Vagina (tissue), 2 donors: ENCODE measurements around the gene SEMA4G. TPM values are rescaled to one million over a fixed set of nuclear protein-coding genes. Genes with fewer than 3 reads are reported as not detected.

Experiments used
- DNase-seq, 2 donors: peaks; one replicate each; pipeline ENCODE4 v3.0.0-alpha.2; 2017; ENCODE audit errors: extremely low spot score in 2 of 2
- H3K27ac ChIP-seq: fragments of 200-600 bp; sonication (generic); one replicate; pipeline ENCODE4 v1.5.1; 2019
- H3K27me3 ChIP-seq: fragments of 200-600 bp; sonication (generic); one replicate; pipeline ENCODE4 v1.5.1; 2019
- H3K36me3 ChIP-seq, 2 donors: fragments of 200-600 bp; sonication (generic); one replicate each; pipeline ENCODE4 v1.5.1; 2017 to 2019
- H3K4me1 ChIP-seq: fragments of 200-600 bp; sonication (generic); one replicate; pipeline ENCODE4 v1.5.1; 2019
- H3K4me3 ChIP-seq, 2 donors: fragments of 200-600 bp; sonication (generic); 1 replicate in 1 of 2; 2 replicates in 1 of 2; pipeline ENCODE4 v1.5.1; 2016 to 2019
- H3K9me3 ChIP-seq: fragments of 200-600 bp; sonication (generic); one replicate; pipeline ENCODE4 v1.5.1; 2019
- POLR2A ChIP-seq, 2 donors: fragments of 450-650 bp; IDR thresholded peaks; one replicate each; pipeline ENCODE4 v1.6.1; 2017; ENCODE audit warnings: antibody characterized with exemption in 2 of 2, mild to moderate bottlenecking in 2 of 2, moderate library complexity in 2 of 2
- POLR2AphosphoS5 ChIP-seq, 2 donors: sonication (generic); formaldehyde crosslinking; IDR thresholded peaks; one replicate each; pipeline ENCODE4 v1.9.0; 2017; ENCODE audit warnings: antibody characterized with exemption in 2 of 2, mild to moderate bottlenecking in 2 of 2, low read depth in 1 of 2; ENCODE audit not compliant: insufficient read depth in 1 of 2
- intact Hi-C: fragments of 100-400 bp; cut with DNase I; formaldehyde crosslinking; loops from one replicate; pipeline ENCODE4 v1.15.1; 2023
- microRNA counts, 2 donors: library from miRNA; unstranded; fragments of <30 nt; microRNA quantifications; one replicate each; lab custom pipeline; 2016 to 2017
- microRNA-seq: library from miRNA; unstranded; fragments of <30 nt; microRNA quantifications from one replicate; pipeline ENCODE4, GENCODE V29; 2017; ENCODE audit warnings: borderline number of aligned reads, borderline replicate concordance
- small RNA-seq: library from RNA; depleted of rRNA; stranded (forward); fragments of <200 nt; gene quantifications from one replicate; pipeline ENCODE3, GENCODE V24; 2016
- total RNA-seq: library from RNA; depleted of rRNA; stranded (reverse); fragments of >200 nt; gene quantifications from one replicate; pipeline ENCODE4 v1.2.3, GENCODE V29; 2016
- TF ChIP-seq, protein P1 (sequence below), 3 experiments: fragments of 450-650 bp in 2 of 3; fragments of 200-600 bp in 1 of 3; sonication (generic) in 1 of 3; IDR thresholded peaks; one replicate each; pipeline ENCODE4 v1.5.1; 2017 to 2019; ENCODE audit warnings: antibody characterized with exemption in 3 of 3, mild to moderate bottlenecking in 2 of 3, moderate library complexity in 2 of 3

The SEMA4G gene
- total RNA-seq, 1 donor from 2014 or later: 6.4 TPM

DNA sequence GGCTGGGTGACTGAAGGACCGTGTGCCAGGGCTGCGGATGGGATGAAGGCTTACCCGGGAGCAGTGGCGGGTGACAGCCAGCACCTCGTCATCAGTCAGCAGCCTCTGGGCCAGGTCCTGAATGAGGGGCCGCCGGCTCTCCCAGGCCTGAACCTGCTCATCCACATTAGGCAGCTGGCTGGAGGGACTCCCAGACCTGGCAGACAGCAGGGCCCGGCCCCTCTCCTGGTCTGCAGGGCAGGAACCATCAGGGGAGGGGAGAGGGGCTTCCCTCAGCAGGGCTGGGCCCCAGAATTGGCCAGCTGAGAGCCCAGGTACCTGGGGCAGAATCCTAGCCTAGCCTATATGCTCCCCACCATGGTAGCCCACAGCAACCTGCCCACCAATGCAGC, 46.3 kb downstream of the SEMA4G start:
- no peaks in the 10 kb centered on the region for H3K27me3 ChIP-seq
- H3K4me3 ChIP-seq: no peak overlapping the region
- TF ChIP-seq POLR2A (IDR thresholded peaks at IDR 0.05) (no peak), POLR2AphosphoS5 (IDR thresholded peaks at IDR 0.05; ENCODE audit: insufficient read depth in 1 of 2, low read depth in 1 of 2) (no peak)
- TF ChIP-seq, protein P1, sequence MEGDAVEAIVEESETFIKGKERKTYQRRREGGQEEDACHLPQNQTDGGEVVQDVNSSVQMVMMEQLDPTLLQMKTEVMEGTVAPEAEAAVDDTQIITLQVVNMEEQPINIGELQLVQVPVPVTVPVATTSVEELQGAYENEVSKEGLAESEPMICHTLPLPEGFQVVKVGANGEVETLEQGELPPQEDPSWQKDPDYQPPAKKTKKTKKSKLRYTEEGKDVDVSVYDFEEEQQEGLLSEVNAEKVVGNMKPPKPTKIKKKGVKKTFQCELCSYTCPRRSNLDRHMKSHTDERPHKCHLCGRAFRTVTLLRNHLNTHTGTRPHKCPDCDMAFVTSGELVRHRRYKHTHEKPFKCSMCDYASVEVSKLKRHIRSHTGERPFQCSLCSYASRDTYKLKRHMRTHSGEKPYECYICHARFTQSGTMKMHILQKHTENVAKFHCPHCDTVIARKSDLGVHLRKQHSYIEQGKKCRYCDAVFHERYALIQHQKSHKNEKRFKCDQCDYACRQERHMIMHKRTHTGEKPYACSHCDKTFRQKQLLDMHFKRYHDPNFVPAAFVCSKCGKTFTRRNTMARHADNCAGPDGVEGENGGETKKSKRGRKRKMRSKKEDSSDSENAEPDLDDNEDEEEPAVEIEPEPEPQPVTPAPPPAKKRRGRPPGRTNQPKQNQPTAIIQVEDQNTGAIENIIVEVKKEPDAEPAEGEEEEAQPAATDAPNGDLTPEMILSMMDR (IDR thresholded peaks at IDR 0.05): no peak
- DNase-seq: no peak
- no peaks in the 10 kb centered on the region for H3K9me3 ChIP-seq
- intact Hi-C loops: no loop called here
- no peak overlapping the region for H3K27ac ChIP-seq
- peaks cover 18% of the 10 kb centered on the region for H3K4me1 ChIP-seq
- H3K36me3 ChIP-seq: no peaks in the 10 kb centered on the region

DNA sequence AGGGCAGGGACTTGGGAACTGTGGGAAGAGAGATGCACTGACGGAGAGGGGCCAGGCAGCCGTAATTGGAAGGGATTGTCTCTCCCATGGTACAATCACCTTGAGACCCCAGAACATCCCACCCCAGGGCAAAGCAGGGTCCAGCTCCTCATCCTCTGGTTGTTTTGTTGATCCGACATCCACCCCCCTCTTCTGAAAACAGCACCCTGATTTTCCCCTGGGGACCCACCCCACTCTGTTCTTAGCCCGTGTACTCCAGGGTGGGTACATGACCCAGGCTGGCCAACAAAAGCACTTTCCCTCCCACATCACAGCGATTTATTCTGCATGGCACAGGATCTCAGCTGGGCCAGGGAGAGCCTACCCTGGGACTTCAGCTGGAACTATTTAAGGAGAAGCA, 47.5 kb downstream of the SEMA4G start:
- H3K4me3 ChIP-seq: no peak overlapping the region
- H3K27me3 ChIP-seq: no peaks in the 10 kb centered on the region
- no peak overlapping the region for H3K27ac ChIP-seq
- no peak for DNase-seq
- no peaks in the 10 kb centered on the region for H3K9me3 ChIP-seq
- intact Hi-C loops: no loop called here
- peaks cover 18% of the 10 kb centered on the region for H3K4me1 ChIP-seq
- TF ChIP-seq, protein P1 (IDR thresholded peaks at IDR 0.05): no peak
- TF ChIP-seq POLR2AphosphoS5 (IDR thresholded peaks at IDR 0.05; ENCODE audit: insufficient read depth in 1 of 2, low read depth in 1 of 2): no peak
- no peaks in the 10 kb centered on the region for H3K36me3 ChIP-seq

DNA sequence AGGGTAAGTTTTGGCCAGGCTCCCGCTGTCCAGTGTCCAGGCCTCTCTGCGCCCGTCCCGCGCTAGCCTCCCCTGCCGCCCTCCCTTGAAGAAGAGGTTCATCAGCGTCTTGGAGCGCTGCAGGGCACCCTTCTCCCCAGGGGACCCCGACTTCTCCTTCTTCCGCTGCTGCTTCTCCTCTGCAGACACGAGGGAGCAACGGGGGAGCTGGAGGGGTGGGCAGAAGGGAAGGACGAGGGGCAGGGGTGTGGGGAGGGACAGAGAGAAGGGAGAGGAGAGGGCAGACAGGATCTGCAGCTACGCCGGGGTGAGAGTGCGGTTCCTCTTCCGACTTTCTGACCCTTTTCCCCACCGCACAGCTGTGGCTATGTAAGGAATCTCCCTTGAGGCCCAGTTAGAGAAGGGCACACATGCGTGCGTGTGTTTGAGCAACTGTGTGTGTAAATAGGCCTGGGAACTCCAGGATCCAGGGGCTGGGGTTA, 48.9 kb downstream of the SEMA4G start:
- no peak for TF ChIP-seq POLR2A (IDR thresholded peaks at IDR 0.05)
- Histone ChIP-seq H3K36me3 (no peaks in the 10 kb centered on the region), H3K4me3 (no peak overlapping the region), H3K27ac (no peak overlapping the region), H3K4me1 (peaks cover 11% of the 10 kb centered on the region), H3K27me3 (no peaks in the 10 kb centered on the region), H3K9me3 (no peaks in the 10 kb centered on the region)
- DNase-seq: no peak
- intact Hi-C loops: no loop called here

DNA sequence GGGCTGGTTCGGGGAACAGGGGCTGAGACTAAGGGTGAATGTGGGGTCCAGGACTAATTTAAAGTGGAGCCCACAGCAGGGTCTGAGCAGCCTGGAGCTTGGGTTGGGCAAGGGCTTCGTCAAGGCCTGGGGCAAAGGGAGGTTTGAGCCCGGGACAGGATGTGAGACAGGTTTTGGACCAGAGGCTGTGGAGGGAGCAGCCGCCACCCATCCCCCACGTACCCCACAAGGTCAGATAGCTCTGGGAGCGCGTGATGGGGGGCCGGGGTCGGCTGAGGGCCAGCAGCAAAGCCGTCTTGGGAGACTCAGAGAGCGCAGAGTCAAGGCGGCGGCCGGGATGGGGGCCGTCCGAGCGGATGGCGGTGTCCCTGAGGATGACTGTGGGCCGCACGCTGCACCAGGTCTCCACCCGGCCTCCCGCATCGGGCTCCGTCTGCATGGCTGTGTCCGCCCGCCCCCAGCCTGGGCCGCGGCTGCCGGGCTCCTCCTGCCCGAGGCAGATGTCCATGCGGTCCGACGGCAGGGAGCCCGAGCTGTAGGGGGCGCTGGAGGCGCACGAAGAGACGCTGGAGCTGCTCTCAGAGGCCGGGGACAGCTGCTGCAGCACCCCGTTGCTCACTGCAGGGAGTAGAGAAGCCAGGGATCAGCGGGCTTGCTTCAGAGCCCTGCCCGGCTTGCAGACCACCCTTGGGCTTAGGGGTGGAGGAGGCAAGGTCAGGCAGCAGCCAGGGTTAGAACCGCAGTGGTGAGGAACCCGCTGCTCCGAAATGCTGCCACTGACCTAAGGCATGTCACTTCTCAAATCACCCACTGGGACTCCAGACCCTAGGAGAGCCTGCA, 49.5 kb downstream of the SEMA4G start:
- Histone ChIP-seq H3K4me1 (peaks cover 7% of the 10 kb centered on the region), H3K27ac (no peak overlapping the region), H3K4me3 (no peak overlapping the region), H3K9me3 (no peaks in the 10 kb centered on the region), H3K36me3 (no peaks in the 10 kb centered on the region), H3K27me3 (no peaks in the 10 kb centered on the region)
- no peak for DNase-seq
- TF ChIP-seq, protein P1 (IDR thresholded peaks at IDR 0.05): peak in 2 of 3 experiments; percentile 30 to 36
- TF ChIP-seq POLR2A (IDR thresholded peaks at IDR 0.05): no peak
- intact Hi-C loops: no loop called here

MicroRNA genes within 50 kb of the gene (microRNA counts, 767-probe panel; counts per million panel counts)
- microRNA hsa-miR-608 (lab: Ali Mortazavi, UCI): 238 to 261 counts per million in 2 donors

Small RNAs within 50 kb of the gene (microRNA-seq; reads per million reads assigned to microRNA genes)
- not detected for gene MIR608

Small RNAs within 50 kb of the gene (small RNA-seq; reads per million reads assigned to genes)
- not detected for gene MIR608

Other genes starting within 250 kb of the SEMA4G start
- gene PAX2, start 223.9 kb upstream of the SEMA4G start, total RNA-seq: not detected
- 26.8 TPM for gene SLF2, start 56.5 kb upstream of the SEMA4G start, total RNA-seq
- 85.4 TPM for gene MRPL43, start 18.0 kb downstream of the SEMA4G start, total RNA-seq
- 5.2 TPM for gene TWNK, start 18.0 kb downstream of the SEMA4G start, total RNA-seq
- gene LZTS2, start 30.3 kb downstream of the SEMA4G start, total RNA-seq: 99.4 TPM
- gene PDZD7, start 61.6 kb downstream of the SEMA4G start, total RNA-seq: 1.5 TPM
- gene SFXN3, start 61.7 kb downstream of the SEMA4G start, total RNA-seq: 95.0 TPM
- 4.2 TPM for gene KAZALD1, start 92.5 kb downstream of the SEMA4G start, total RNA-seq
- not detected for gene TLX1, start 161.8 kb downstream of the SEMA4G start, total RNA-seq